Thoracic aorta (tissue), 2 donors: ENCODE measurements around the gene MYOCOS. TPM values are rescaled to one million over a fixed set of nuclear protein-coding genes. Genes with fewer than 3 reads are reported as not detected.

Experiments
- ATAC-seq: fragments of 150-250 bp; one replicate; pipeline ENCODE4 v1.8.0; 2017; ENCODE audit warnings: low read depth; ENCODE audit not compliant: insufficient number of reproducible peaks, low FRiP score
- DNase-seq: peaks from one replicate; pipeline ENCODE4 v3.0.0-alpha.2; 2020; ENCODE audit warnings: low spot score
- H3K27ac ChIP-seq, 2 donors: fragments of 200-600 bp; sonication (generic); 1 replicate in 1 of 2; 2 replicates in 1 of 2; pipeline ENCODE4 v1.5.1; 2016; ENCODE audit warnings: mild to moderate bottlenecking in 2 of 2, moderate library complexity in 2 of 2
- H3K27me3 ChIP-seq: fragments of 200-600 bp; sonication (generic); replicated peaks from 2 replicates; pipeline ENCODE4 v1.6.0; 2016; ENCODE audit warnings: mild to moderate bottlenecking; ENCODE audit not compliant: insufficient read depth
- H3K36me3 ChIP-seq: fragments of 200-600 bp; sonication (generic); one replicate; pipeline ENCODE4 v1.5.1; 2016
- H3K4me1 ChIP-seq, 2 donors: fragments of 200-600 bp; sonication (generic); 1 replicate in 1 of 2; 2 replicates in 1 of 2; pipeline versions ENCODE4 v1.5.1 to v1.6.0; 2016; ENCODE audit warnings: low read depth in 2 of 2, mild to moderate bottlenecking in 1 of 2; ENCODE audit not compliant: control insufficient read depth in 1 of 2
- H3K4me3 ChIP-seq: fragments of 200-600 bp; sonication (generic); 2 replicates; pipeline ENCODE4 v1.5.1; 2016; ENCODE audit warnings: mild to moderate bottlenecking
- H3K9me3 ChIP-seq: fragments of 200-600 bp; sonication (generic); 2 replicates; pipeline ENCODE4 v1.5.1; 2016
- total RNA-seq, 2 donors: library from RNA; depleted of rRNA; stranded (reverse); fragments of >200 nt; gene quantifications; one replicate each; pipeline versions ENCODE4 v1.1.0 to v1.2.3, GENCODE V29; 2016
- TF ChIP-seq, protein P1 (sequence below): fragments of 200-600 bp; sonication (generic); IDR thresholded peaks from one replicate; pipeline ENCODE4 v1.5.1; 2019; ENCODE audit warnings: antibody characterized with exemption

Gene MYOCOS
- total RNA-seq, 2 donors from 2014 or later, result not detected

DNA sequence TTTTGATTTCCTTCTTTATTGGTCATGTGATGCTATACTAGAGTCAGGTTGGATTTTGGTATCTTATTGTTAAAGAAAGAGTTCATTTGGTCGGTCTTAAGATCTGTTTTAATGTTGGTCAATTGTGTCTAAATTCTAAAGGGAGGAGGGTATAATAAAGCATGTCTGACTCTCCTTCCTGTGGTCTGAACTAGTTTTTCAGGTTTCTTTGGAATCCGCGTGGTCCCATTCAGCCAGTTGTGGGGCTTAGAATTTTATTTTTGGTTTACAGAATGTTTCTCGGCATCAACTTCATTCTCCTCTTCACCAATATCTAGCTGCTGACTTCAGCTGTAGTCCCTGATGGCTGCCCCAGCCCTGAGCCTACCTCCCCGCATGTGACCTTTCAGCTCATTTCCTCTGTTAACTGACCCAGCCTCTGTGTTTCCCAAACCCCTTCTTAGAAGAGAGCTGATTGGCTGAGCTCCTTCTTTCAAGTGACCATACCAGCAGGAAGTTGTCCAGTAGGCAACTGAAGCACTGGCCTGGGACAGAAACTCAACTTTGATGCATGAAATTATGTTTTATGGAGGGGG, 39.1 kb downstream of the MYOCOS start:
- Histone ChIP-seq H3K36me3 (no peaks in the 10 kb centered on the region), H3K4me3 (no peak overlapping the region), H3K27me3 (no peaks in the 10 kb centered on the region), H3K4me1 (peaks cover 0 to 36% of the 10 kb centered on the region in 2 donors), H3K27ac (no peak overlapping the region), H3K9me3 (no peaks in the 10 kb centered on the region)
- DNase-seq (no peak), ATAC-seq (no peak)
- TF ChIP-seq, protein P1, sequence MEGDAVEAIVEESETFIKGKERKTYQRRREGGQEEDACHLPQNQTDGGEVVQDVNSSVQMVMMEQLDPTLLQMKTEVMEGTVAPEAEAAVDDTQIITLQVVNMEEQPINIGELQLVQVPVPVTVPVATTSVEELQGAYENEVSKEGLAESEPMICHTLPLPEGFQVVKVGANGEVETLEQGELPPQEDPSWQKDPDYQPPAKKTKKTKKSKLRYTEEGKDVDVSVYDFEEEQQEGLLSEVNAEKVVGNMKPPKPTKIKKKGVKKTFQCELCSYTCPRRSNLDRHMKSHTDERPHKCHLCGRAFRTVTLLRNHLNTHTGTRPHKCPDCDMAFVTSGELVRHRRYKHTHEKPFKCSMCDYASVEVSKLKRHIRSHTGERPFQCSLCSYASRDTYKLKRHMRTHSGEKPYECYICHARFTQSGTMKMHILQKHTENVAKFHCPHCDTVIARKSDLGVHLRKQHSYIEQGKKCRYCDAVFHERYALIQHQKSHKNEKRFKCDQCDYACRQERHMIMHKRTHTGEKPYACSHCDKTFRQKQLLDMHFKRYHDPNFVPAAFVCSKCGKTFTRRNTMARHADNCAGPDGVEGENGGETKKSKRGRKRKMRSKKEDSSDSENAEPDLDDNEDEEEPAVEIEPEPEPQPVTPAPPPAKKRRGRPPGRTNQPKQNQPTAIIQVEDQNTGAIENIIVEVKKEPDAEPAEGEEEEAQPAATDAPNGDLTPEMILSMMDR, result no peak

DNA sequence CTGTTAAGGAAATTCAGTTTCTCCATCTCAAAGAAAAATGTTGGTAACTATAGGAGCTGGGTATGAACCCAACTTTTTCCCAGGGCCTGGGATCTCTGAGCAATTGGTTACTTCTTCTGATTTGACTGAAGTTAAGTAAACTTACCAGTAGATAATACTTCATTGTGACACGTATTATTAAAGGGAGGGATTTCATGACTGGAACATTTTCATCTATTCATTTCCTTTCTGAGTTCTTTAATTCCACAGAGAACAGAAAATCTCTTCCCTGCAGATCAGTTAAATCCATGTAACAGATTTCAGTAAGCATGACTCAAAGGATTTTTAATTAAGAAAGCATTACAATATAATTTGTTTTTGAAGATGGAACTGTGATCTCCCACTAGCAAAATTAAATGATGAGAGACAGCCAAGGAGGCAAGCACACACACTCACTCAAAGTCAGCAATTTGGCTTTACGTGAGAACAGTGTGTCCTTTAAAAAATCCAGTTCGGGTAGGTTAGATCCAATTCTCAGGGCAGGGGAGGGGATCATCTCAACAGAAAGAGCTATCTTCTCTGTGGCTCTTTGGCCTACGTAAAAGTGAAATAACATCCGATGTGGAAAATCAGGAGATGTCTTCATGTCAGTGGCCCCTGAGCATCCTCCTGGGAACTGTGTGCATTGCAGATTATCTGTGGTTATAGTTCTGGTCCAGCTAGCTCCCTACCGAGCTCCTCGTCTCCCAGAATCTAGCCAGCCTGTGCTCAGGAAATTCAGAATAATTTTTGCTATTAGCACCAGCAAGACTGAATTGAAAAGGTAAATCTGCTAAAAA, 41.2 kb downstream of the MYOCOS start:
- no peaks in the 10 kb centered on the region for H3K9me3 ChIP-seq
- H3K27ac ChIP-seq, result peak overlapping the region; percentile 23 to 67
- no peak for DNase-seq
- no peak for ATAC-seq
- TF ChIP-seq, protein P1, result no peak
- H3K27me3 ChIP-seq, result no peaks in the 10 kb centered on the region
- H3K4me3 ChIP-seq, result no peak overlapping the region
- H3K36me3 ChIP-seq, result no peaks in the 10 kb centered on the region
- peaks cover 0 to 28% of the 10 kb centered on the region in 2 donors for H3K4me1 ChIP-seq

DNA sequence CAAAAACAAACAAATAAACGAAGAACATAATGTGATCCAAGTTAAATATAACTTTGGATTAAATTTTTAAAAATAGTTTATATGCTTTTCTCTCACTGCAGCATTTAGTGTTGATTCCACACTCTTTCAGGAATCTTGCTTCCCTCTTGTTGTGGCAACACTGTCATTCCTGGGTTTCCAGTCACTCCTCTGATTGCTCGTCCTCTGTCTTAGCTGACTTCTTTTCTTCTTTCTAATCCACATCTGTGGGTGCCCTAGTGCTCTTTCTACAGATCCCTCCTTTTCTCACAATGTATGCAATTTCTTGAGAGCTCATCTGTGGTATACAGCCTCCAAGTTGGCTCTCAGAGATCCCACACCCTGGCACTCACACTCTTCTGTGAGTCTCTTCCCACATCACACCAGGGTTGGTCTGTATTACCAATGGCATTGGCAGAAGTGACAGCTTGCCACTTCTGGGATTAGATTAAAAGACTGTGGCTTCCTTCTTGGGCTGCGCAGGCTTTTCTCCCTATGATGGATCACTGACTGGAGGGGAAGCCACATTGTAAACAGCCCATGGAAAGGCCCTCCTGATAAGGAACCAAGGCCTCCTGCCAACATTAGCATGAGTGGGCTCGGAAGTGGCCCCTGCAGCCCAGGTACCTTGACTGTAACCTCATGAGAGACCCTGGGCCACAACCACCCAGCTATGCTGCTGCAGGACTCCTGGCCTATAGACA, 42.0 kb downstream of the MYOCOS start:
- no peak for DNase-seq
- TF ChIP-seq, protein P1, result no peak
- H3K4me3 ChIP-seq, result no peak overlapping the region
- ATAC-seq, result no peak
- no peaks in the 10 kb centered on the region for H3K9me3 ChIP-seq
- peaks cover 0 to 28% of the 10 kb centered on the region in 2 donors for H3K4me1 ChIP-seq
- H3K27ac ChIP-seq, result peak overlapping the region; percentile 23 to 67
- no peaks in the 10 kb centered on the region for H3K27me3 ChIP-seq
- H3K36me3 ChIP-seq, result no peaks in the 10 kb centered on the region

DNA sequence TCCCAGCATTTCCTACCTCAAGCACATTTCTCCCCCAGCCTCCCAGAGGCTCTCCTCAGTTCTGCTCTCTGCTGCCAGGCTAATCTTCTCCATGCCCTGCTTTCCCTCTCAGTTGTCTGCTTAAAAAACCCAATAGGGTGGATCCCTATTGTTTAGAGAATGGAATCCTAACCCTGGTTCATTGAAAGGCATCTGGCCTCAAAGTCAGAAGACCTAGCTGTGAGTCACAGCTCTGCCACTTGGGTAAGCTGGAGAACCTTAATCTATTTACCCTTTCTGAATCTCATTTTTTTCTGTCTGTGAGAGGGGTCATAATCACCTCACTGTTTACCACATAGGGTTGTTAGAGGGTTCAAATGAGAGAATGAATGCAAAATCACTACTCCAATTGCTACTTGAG, 42.9 kb downstream of the MYOCOS start:
- peaks cover 0 to 28% of the 10 kb centered on the region in 2 donors for H3K4me1 ChIP-seq
- H3K27me3 ChIP-seq, result no peaks in the 10 kb centered on the region
- H3K36me3 ChIP-seq, result no peaks in the 10 kb centered on the region
- DNase-seq (no peak), ATAC-seq (no peak)
- TF ChIP-seq, protein P1, result no peak
- no peak overlapping the region for H3K27ac ChIP-seq
- no peak overlapping the region for H3K4me3 ChIP-seq
- no peaks in the 10 kb centered on the region for H3K9me3 ChIP-seq
